GM21528 (cell line): Measurements from ENCODE around the gene SUCLA2.
"Not testable (repeated sequence)": the region's sequence is repeated elsewhere in the genome, so short reads cannot be mapped to it uniquely, and the experiment has no call there.

Experiments
- ATAC-seq: cut with Tn5 transposase; IDR thresholded peaks from one replicate; pipeline ENCODE4 v1.9.1; 2021; ENCODE audit warnings: mild to moderate bottlenecking, moderate library complexity; ENCODE audit not compliant: unreplicated experiment, low FRiP score

SUCLA2 gene

DNA sequence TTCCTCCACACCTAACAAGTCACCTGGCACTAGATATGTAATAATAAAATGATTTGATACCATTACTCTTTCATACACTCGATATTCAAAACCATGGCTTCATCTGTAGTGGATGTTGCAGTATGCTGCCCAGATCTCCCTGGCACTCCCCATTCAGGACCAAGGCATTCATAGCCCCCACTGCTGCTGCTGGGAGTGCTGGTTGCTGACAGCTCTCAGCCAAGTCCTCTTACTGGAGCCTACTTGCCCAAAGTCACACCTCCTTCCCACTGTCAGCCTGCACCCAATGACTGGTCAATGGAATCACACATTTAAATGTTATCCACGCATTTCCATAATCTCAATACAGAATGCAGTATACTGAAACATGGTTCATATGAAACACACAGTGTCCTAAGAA lies 3.7 kb downstream of the SUCLA2 start:
- ATAC-seq: no peak

DNA sequence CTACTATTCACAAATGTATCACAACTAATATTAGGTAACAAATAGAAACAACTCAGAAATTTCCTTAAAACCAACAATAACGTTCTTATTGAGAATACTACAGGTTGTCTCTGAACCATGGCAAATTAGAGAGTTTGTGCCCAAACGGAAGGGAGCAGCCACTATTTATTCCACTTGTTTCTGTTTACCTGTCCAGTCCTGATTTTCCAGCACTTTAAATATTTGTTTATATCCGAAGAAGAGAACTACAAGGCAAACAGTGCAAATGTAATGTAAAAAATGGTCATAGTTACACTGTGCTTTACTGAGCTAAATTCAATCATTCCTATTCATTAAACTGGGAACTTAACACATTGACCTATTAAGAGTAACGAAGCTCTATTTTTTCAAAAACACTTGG lies 9.2 kb downstream of the SUCLA2 start:
- ATAC-seq: no peak

DNA sequence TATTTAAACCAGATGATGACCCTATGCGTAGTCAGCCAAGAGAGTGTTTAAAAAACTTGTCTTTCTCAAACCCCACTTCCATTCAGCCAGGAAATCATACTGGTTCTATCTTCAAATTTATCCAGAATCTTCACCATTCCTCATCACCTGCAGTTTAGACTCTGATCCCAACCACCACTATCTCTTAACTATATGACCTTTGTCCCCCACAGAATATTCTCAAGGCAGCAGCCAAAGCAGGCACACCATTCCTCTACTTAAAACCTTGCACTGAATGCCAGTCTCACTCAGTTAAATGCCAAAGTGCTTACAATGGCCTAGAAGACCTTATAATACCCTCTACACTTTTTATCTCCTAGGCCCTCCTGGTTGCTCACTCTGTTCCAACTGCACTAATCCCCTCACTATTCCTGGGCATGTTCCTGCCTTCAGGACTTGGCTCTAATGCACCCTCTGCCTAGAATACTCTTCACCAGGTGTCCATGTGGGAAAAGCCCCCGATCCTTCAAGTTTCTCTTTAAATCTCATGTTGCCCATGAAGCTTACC lies 10.1 kb downstream of the SUCLA2 start:
- ATAC-seq: no peak

DNA sequence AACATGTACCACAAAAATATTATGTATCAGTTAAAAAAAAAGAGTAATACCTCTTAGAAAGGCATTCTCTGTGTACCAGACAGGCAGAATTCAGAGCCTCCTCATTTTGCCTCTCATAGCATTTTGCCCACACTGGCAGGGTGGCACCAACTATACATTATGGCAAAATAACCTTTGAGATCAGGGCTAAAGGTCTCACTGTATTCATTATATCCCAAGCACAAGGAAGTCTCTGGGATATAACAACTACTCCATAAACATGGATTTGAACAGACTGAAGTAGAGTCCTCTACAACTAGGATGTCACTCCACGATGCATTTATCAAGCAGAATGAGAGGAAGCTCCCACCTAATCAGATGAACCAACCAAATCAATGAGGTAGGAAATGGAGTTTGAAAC lies 10.6 kb downstream of the SUCLA2 start:
- ATAC-seq: no peak

DNA sequence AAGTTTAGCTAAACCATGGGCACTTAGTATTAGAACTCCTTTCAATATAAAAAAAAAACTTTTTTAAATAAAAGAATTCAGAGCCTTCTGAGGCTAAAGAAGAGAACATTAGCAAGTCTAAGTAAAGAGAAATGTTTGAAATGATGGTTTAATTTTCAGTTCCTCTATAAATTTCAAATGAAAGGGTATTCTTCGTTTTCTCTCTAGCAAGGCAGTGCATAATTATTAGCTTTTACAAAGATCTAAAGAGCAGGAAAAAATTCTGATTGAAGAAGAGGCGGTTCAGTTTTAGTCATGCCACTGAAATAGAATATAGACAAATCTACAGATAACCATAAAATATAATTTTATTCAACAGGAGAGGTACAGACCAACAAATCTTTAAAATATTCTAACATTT lies 18.0 kb downstream of the SUCLA2 start:
- ATAC-seq: no peak

DNA sequence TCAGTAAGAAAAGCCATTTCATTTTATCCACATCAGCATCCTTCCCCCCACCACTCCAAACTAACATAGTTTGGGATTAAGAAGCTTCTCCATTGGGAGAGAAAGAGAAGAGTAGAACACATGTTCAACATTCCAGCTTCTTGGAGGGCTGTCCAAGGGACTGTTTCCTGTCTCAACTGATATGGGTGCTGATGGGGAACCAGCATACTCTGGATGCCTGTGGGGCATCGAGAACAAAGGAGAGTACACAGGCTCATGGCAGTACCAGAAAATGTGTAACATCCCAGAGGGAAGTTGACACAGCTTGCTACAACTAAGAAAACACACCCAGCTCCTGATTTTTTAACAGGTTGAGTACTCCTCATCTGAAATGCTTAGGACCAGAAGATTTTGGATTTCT lies 24.7 kb downstream of the SUCLA2 start:
- ATAC-seq: no peak

DNA sequence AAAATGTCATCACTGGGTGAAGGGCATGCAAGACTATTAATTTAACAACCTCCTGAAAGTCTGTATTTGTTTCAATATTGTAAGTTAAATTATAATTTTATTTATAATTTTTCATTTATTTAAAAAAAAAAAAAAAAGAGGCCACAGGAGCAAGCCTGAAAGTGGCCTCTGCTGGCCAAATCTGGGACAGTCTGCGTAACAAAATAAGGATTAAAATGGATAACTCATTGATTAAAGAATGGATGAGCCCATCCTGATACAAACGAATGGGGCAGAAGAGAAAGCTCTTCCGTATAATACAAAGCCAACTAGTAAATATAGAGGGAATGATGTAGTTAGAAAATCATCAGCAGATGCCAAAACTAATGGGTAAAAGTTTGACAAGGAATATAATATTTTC lies 36.2 kb downstream of the SUCLA2 start:
- no peak for ATAC-seq

DNA sequence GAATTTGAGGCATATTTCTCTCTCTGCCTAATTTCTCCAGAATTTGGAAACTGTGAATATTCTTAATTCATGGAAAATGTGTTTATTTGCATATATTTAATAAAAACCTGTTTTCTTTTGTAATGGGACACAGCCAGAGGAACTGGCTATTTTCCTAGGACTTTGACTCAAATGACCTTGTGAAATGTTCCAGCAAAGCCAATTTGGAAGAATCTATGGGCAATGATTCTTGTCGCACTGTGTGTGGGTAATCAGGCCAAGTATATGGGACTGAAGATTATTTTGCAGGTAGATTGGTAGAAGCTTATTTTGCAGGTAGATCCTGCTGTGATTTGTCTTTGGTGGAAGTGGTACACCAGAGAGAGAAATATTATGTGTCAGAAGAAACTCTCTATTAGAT lies 38.8 kb downstream of the SUCLA2 start:
- no peak for ATAC-seq

DNA sequence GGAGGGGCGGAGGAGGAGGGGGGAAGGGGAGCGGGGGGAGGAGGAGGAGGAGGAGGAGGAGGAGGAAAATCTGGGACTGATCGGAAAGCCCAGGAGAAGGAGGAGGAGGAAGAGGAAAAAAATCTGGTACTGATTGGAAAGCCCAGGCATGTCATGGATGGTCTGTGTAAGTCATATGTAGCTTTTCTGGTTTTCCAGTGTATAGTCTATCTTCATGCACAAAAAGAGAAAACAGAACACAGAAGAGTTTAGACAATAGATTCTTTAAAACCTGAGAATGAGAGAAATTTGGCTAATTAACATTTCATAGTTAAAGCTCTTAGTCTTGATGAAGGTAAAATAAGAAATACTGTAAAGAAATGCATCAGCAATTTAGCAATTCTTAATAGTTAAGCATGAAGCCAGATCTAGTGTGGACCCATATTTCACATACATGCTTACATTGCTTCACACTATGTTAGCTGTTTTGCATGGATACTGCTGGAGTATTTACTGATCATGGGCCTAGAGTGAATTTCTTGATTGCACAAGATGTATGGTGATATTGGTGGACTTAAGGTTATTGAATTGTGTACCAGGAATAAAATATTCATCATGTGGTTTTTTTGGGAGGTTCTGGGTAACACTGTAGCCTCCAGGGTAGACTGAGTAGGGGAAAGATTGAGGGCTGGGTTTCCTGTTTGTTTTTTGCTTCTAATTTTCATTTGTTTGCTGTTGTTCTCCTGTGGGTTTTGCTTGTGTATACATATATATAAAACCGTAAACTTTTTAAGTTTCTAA lies 41.4 kb downstream of the SUCLA2 start:
- ATAC-seq: no peak

DNA sequence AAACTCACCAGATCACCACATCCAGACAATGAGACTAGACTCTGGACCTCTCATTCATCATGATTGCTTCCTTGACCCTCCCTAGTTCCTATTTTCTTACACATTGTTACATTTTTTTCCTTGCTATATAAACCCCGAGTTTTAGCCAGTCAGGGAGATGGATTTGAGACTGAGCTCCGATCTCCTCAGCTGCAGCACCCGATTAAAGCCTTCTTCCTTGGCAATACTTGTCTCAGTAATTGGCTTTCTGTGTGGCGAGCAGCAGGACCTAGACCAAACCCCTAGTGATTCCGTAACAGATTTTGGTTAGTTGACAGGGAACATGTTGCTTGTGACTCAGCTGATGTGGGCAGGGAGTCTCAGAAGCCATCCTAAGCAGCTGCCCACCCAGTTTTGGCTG lies 44.0 kb downstream of the SUCLA2 start:
- no peak for ATAC-seq

DNA sequence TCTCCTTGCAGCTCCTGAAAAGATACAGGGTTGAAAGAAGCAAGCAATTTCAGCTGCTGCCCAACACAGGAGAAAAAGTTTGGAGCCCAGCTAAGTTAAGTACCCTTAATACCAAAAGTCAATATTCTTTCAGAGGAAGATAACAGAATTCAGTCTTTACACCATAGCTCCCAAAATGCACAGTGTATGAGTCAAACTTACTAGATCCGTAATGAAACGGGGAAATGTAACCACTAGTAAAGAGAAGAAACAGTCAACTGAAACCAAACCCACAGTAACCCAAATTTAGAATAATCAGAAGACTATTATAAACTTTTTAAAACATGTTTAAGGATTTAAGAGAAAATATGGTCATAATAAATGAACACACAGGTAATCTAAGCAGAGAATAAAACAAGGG lies 45.2 kb downstream of the SUCLA2 start:
- no peak for ATAC-seq

DNA sequence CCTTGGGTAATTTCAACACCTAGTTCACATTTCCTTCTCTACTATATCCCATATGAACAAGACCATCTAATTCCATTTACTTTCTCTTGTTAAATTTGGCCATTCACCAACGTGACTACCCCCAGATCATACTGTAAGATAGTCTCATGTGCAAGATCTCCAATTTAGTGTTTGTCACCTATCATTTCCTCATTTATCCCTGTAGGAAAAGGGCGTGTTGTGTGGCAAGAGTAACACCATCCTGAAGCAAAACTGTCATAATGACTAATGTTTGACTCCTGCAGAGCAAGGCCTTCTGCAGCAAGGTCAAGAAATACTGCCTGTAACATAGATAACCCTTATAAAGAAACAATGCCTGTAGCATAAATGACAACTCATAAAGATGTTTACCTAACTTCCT lies 51.3 kb downstream of the SUCLA2 start:
- ATAC-seq: no peak

DNA sequence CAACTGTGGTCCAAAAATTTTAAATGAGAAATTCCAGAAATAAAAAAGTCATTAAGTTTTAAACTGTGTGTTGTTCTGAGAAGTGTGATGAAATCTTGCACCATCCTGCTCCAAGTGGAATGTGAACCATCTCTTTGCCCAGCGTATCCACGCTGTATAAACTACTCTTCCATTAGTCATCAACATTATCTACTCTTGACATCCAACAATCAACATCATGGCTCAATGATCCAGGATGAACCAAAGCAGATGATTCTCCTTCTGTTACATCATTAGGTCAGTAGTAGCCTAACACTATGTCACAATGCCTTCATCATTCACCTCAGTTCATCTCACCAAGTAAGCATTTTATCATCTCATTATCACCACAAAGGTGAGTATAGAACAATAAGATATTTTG lies 55.3 kb downstream of the SUCLA2 start:
- ATAC-seq: no peak

DNA sequence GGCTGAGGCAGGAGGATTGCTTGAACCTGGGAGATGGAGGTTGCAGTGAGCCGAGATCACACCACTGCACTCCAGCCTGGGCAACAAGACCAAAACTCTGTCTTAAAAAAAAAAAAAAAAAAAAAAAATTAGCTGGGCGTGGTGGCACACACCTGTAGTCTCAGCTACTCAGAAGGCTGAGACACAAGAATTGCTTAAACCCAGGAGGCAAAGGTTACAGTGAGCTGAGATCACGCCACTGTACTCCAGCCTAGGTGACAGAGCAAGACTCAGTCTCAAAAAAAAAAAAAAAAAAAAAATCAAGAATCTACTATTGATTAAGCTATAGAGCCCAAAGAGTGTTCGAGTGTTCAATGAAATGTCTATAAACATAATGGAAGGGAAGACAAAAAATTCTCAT lies 55.9 kb downstream of the SUCLA2 start:
- not testable (repeated sequence) for ATAC-seq

DNA sequence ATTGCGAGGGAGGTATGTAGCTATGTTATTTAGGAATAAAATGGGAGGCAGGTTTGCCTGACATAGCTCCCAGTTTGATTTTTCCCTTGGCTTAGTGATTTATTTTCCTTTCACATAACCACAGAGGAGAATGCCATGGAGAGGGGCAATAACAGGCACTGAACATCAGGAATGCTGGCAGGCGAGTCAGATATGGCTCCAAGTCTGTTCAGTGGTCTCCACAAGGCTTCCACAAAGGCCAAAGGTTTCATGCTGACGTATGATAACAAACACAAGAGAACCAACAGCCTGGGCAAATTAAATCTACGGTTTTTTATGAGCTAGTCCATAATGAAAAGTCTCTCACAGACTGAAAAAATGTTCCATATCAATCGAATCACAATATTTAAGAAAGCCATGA lies 66.7 kb downstream of the SUCLA2 start:
- no peak for ATAC-seq

DNA sequence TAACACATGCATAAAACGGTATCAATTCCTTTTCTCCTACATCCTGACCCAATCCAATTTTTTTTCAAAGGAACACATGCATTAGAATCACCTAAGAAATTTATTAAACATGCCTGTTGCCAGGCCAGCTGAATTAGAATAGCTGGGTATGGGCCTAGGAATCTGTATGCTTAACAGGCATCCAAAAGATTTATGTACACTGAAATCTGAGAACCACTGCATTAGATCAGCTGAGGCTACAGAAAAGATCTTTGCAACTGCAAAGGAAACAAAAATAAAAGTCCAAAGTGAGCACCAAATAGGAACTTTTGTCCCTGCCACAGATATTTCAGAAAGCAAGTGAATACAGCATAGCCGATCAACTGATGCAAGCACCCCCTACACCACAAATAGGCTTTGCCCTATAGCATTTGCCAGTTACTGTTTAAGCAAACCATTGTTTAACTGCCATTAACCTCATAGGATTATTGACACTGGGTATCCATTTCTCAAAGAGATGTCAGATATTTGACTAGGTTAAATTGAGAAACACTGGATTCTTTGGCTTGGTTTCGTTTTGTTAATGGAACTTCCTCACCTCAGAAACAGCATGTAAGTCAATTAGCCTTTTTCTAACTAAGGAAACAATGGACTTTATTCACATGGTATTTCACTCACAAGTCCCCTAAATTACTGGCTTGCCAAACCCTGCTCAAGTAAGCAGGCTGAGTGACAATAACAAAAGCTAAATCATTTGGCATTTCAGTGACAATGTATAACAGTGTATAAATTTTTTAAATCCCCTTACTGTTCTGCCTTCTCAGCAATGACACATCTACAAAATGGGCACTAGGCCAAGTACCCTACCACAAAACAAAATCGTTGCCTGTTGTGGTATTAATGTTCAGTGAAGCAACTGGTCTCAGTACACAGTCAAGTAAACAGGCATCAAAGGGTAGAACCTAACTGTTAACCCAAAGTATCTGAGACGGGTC lies 67.8 kb downstream of the SUCLA2 start:
- ATAC-seq: no peak

DNA sequence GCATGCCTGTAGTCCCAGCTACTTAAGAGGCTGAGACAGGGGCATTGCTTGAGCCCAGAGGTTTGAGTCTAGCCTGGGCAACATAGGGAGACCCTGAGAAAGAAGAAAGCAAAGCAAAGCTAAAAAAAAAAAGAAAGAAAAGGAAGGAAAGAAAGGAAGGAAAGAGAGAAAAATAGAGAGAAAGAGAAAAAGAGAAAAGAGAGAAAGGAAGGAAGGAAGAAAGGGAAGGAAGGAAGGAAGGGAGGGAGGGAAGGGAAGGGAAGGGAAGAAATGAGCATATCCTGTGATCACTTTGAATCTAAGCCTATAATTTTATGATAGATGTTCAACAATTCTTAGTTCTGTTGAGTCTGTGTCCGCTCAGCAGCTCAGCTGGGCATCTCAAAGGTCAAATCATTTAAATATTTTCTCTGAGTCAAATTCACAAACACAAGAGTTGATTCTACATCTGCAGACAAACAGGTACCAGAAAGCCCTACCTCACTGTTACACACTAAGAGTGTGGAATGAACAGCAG lies 70.4 kb downstream of the SUCLA2 start:
- ATAC-seq: no peak

DNA sequence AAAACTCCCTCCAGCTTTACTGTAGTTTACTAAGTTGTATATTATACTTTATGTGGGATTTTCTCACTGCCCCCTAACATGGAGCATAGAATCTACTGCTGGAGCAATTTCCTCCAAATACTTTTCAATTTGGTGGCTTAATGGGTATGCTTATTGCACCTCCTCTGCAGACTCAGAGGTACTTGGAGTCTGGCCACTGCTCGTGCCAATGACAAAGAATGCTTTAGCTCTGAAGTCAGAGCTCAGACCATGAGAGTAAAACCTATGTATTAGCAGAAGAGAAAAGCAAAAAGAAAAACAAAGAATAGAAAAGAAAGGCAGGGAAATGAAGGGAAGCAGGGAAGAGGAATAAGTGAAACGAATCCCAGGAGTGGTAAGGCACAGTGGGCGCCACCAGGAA lies 71.9 kb downstream of the SUCLA2 start:
- ATAC-seq: no peak

DNA sequence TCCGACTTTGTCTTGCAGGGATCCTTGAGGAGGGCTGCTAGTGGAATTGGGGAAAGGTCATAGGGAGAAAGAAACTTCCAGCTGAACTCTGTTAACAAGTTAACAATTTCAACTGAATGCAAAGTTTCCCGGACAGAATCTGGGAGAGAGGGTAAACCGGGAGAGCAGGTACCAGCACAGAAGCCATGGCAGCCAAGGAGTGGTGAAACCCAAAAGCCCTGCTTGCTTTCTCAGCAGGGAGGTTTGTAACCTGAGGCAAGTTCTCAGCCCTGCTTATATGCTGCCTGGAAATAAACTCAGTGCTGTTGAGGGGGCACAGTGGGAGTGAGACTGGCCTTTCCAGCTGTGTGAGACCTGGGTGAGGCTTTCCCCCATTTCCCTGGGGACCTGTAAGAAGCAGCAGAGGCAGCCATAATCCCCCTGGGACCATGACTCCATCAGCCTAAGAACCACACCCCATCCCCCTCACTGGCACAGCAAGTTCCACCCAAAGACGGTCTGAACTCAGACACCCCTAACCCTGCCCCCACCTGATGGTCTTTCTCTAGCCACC lies 84.0 kb downstream of the SUCLA2 start:
- no peak for ATAC-seq

DNA sequence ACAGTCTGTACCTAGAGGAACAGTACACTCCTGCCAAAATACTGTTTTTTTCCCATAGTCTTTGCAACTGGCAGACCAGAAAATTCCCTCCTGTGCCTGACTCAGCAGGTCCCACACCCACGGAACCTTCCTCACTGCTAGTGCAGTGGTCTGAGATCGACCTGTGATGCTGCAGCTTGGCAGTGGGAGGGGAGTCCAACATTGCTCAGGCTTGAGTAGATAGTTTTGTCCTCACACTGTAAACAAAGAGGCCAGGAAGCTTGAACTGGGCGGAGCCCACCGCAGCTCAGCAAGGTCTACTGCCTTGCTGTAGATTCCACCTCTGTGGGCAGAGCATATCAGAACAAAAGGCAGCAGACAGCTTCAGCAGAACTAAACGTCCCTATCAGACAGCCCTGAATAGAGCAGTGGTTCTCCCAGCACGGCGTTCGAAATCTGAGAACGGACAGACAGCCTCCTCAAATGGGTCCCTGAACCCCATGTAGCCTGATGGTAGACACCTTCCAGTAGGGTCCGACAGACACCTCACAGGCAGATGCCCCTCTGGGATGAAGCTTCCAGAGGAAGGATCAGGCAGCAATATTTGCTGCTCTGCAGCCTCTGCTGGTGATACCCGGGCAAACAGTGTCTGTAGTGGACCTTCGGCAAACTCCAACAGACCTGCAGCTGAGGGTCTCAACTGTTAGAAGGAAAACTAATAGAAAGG lies 92.7 kb downstream of the SUCLA2 start:
- no peak for ATAC-seq
